IMR-90 (cell line): ENCODE results near the gene CORO1C.

Experiments
- BHLHE40 ChIP-seq: fragments of 150-350 bp; IDR thresholded peaks from 2 replicates; pipeline ENCODE4 v1.6.1; 2016; ENCODE audit warnings: mild to moderate bottlenecking, low read depth, low read length
- CTCF ChIP-seq: conservative IDR thresholded peaks from 2 replicates; pipeline ENCODE4 v1.5.1; 2012; ENCODE audit warnings: mild to moderate bottlenecking, low read depth, low read length, improper control_type of control experiment
- ELK1 ChIP-seq: fragments of 150-350 bp; IDR thresholded peaks from 2 replicates; pipeline ENCODE4 v1.6.1; 2016; ENCODE audit warnings: low read depth, mild to moderate bottlenecking, low read length, moderate library complexity, borderline replicate concordance
- FOS ChIP-seq: fragments of 150-350 bp; IDR thresholded peaks from 2 replicates; pipeline ENCODE4 v1.6.1; 2016; ENCODE audit warnings: low read depth, low read length
- MAFK ChIP-seq: IDR thresholded peaks from 2 replicates; pipeline ENCODE4 v1.6.1; 2012; ENCODE audit warnings: low read depth, low read length, improper control_type of control experiment
- MAZ ChIP-seq: IDR thresholded peaks from 2 replicates; pipeline ENCODE4 v1.6.1; 2012; ENCODE audit warnings: low read depth, mild to moderate bottlenecking, low read length, improper control_type of control experiment, moderate library complexity, borderline replicate concordance
- MXI1 ChIP-seq: IDR thresholded peaks from 2 replicates; pipeline ENCODE4 v1.6.1; 2012; ENCODE audit warnings: low read depth, mild to moderate bottlenecking, low read length, moderate library complexity, borderline replicate concordance
- POLR2A ChIP-seq: IDR thresholded peaks from 2 replicates; pipeline ENCODE4 v1.6.1; 2012; ENCODE audit warnings: mild to moderate bottlenecking, low read depth, low read length
- RAD21 ChIP-seq: IDR thresholded peaks from 2 replicates; pipeline ENCODE4 v1.6.1; 2012; ENCODE audit warnings: low read length, improper control_type of control experiment
- RCOR1 ChIP-seq: IDR thresholded peaks from 2 replicates; pipeline ENCODE4 v1.6.1; 2012; ENCODE audit warnings: mild to moderate bottlenecking, low read length, improper control_type of control experiment; ENCODE audit not compliant: insufficient replicate concordance
- SMC3 ChIP-seq: fragments of 150-350 bp; IDR thresholded peaks from 2 replicates; pipeline ENCODE4 v1.6.1; 2016; ENCODE audit warnings: low read depth, mild to moderate bottlenecking, antibody characterized with exemption, low read length, moderate library complexity
- USF2 ChIP-seq: fragments of 150-350 bp; IDR thresholded peaks from 2 replicates; pipeline ENCODE4 v1.6.1; 2017; ENCODE audit warnings: mild to moderate bottlenecking, antibody characterized with exemption, low read length, low read depth

GRCh38 chr12:108638141-108638827, 93.0 kb downstream of the CORO1C start:
- no peak for TF ChIP-seq CTCF
- TF ChIP-seq SMC3: no peak
- TF ChIP-seq MXI1: no peak
- TF ChIP-seq FOS: no peak
- no peak for TF ChIP-seq POLR2A
- TF ChIP-seq RCOR1: no peak
- no peak for TF ChIP-seq ELK1
- no peak for TF ChIP-seq USF2
- TF ChIP-seq RAD21: no peak
- TF ChIP-seq MAFK: no peak
- no peak for TF ChIP-seq MAZ
- TF ChIP-seq BHLHE40: no peak
